LNCAP (cell line): ENCODE measurements around the gene TRABD.

Experiments
- TF ChIP-seq, protein P1 (sequence below): fragments of 450-650 bp; IDR thresholded peaks from 2 replicates; pipeline ENCODE4 v1.5.1; 2017; ENCODE audit warnings: mild to moderate bottlenecking

TRABD gene

DNA sequence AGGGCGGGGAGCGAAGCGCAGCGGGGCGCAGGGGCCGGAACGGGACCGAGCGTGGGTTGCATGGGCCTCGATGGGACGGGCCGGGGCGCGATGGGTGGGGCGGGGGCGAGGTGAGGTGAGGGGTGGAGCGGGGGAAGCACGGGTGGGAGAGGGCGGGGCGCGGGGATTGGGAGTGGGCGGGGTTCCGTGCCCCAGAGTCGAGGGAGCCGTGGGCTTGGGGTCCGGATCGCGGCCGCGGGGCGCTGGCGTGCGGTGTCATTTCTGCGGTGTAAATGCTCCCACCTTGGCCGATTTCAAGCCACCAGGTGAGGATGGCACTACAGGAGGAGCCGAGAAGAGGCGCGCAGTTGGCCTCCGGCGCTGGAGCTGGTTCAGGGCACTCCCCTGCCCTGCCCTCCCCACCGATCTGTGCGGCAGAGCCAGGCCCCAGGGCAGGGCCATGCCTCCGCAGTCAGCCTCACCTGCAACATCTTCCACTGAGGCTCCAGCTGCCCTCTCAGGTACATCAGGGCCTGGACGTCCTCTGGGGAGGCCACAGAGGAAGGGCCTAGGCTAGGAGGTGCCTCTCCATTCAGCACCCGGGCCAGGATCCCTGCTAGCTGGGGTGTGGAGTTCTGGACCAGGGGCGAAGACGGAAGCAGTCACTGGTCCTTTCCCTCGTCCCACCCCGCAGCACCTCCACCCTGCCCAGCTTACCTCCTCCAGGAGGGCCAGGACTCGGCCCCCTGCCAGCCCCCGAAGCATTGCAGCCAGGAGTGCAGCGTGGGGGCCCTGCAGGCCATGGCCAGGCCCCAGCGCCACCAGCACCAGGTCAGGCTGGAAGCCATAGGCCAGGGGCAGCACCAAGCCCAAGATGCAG is 59.7 kb downstream of the TRABD start:
- TF ChIP-seq, protein P1, sequence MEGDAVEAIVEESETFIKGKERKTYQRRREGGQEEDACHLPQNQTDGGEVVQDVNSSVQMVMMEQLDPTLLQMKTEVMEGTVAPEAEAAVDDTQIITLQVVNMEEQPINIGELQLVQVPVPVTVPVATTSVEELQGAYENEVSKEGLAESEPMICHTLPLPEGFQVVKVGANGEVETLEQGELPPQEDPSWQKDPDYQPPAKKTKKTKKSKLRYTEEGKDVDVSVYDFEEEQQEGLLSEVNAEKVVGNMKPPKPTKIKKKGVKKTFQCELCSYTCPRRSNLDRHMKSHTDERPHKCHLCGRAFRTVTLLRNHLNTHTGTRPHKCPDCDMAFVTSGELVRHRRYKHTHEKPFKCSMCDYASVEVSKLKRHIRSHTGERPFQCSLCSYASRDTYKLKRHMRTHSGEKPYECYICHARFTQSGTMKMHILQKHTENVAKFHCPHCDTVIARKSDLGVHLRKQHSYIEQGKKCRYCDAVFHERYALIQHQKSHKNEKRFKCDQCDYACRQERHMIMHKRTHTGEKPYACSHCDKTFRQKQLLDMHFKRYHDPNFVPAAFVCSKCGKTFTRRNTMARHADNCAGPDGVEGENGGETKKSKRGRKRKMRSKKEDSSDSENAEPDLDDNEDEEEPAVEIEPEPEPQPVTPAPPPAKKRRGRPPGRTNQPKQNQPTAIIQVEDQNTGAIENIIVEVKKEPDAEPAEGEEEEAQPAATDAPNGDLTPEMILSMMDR: no peak

DNA sequence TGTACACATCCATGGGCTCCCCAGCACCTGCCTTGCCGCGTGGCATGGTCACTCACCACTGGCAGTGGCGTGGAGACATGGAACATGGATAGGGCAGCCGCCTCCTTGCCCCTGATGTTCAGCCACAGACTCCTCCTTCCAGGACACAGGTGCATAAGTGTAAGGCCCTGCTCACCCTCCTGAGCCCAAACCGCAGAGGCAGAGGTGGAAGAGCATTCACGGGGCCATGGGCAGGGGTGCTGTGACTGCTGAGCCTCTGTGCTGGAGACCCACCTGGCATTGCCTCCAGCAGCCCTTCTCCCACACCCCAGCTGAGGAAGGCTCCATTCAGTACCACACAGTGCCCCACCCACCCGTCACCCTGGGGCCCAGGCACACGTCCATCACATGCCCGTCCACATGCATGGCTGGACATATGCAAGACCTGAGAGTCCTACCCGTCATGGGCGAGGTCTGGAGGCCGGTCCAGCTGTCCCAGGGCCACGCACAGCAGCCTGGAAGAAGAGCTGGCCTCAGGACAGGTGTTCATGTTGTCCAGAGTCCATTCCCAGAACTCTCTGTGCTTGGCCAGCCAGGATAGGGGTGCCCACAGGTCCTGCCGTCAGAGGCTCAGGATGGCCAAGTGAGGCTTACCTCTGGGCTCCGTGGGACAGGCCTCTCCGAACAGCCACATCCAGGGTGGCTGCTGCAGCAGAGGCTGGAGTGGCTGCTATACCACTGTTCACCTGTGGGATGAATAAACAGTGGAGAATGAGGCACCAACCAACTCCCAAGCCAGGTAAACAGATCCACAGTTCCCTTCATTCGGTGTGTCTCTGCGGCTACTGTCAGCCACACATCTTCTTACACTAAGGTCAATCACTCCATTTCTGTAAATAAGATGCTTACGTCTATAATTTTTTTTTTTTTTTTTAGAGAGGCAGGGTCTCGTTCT is 60.8 kb downstream of the TRABD start:
- TF ChIP-seq, protein P1: no peak

GRCh38 chr22:50247748-50248147 is 62.0 kb downstream of the TRABD start:
- TF ChIP-seq, protein P1: no peak

DNA sequence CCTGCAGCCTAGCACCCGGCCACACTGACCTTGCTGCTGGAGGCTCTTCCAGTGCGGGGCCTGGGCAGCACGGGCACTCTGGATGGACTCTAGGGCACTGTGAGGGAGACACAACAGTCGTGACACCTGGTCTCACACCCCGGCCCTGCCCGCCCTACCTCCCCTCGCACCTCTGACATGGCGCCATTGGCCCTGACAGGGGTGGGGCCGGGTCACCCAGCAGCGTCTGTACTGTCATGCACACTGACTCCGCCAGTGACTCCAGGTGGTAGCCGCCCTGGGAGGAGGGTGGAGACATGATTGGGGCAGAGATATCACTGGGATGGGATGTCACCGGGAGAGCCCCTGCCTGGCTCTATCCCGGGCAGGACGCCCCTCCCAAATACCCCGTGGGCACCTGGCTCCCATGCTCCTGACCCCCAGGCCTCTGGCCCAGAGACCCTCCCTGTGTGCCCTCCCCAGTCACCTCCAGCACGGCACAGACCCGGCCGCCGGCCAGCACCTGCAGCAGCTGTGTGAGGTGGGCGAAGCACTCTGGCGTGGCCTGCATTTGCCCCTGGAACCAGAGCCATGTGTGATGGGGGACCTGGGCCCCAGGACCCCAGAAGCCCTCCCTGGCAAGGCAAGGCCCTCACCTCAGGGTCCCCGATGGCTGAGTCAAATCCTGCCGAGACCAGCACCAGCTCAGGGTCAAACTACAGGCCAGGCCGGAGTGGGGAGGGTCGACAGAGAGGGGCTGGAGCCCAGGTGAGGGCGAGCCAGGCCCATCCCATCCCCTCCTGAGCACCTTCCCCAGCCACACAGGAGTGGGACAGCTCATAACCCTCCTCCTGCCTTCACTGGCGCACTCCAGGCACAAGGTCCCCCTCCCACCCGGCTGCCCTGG is 62.7 kb downstream of the TRABD start:
- TF ChIP-seq, protein P1: no peak
